Sciatic nerve (tissue), 2 donors: ENCODE data around the gene TLK2. TPM values are rescaled to one million over a fixed set of nuclear protein-coding genes. Genes with fewer than 3 reads are reported as not detected.
"Not testable (repeated sequence)": the region's sequence is repeated elsewhere in the genome, so short reads cannot be mapped to it uniquely, and the experiment has no call there.

ENCODE experiments used
- ATAC-seq: fragments of 200-7000 bp; cut with Tn5 transposase; one replicate; pipeline ENCODE4 v1.9.1; 2020; ENCODE audit warnings: mild to moderate bottlenecking, moderate library complexity
- DNase-seq: peaks from one replicate; pipeline ENCODE4 v3.0.0-alpha.2; 2020; ENCODE audit warnings: low spot score
- intact Hi-C: fragments of 100-400 bp; cut with DNase I; formaldehyde crosslinking; loops from one replicate; pipeline ENCODE4 v1.14.2; 2022
- total RNA-seq: library from RNA; stranded (reverse); fragmentation: NEBNext Ultra II Directional; extraction: Animal tissue kit (Norgen Biotek cat#: 25700); gene quantifications from one replicate; pipeline ENCODE4 v1.2.1, GENCODE V29; 2021
- donor health status: DM: no; HTN: no; CAD: no.
- donor health status: DM: no; HTN: no; CAD: no.

The TLK2 gene
- total RNA-seq, 1 donor from 2014 or later, result 74.1 TPM

DNA sequence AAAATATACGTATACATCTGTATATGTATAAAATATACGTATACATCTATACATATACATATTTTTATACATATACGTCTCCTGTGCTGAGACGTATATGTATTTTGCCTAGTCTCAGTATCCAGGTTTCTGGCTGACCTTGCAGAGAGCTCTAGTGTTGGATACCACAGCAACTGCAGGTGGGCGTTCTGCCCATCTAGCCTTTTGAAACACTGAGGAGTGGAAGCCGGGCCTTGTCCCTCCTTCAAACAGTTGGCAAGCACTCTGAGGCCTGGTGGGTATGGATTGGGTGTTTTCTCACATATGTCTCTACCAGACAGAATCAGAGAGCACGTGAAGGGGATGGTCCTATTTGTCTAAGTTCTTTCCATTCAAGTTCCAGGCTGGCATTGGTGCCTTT, 109.5 kb downstream of the TLK2 start:
- ATAC-seq (no peak), DNase-seq (no peak)
- intact Hi-C loops, result no loop called here

DNA sequence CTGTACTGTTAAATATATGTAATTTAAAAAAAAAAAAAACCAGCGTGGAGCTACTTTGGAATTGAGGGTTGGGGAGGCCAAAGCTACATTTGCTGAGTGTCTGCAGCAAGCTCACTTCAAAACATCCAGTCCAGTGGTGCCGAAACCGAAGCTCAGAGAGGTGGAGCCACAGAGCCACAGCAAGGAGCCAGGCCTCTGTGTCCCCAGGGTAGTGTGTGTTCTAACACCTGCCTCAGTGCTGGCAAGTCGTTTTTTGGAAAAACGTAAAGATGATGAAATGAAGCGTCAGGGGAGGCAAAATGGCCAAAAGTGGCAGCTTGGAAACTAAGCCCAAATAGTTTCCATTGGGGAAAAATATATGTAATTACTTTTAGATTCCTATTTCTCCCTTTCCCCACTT, 112.7 kb downstream of the TLK2 start:
- intact Hi-C loops, result no loop called here
- ATAC-seq (peak; percentile 70), DNase-seq (no peak)

DNA sequence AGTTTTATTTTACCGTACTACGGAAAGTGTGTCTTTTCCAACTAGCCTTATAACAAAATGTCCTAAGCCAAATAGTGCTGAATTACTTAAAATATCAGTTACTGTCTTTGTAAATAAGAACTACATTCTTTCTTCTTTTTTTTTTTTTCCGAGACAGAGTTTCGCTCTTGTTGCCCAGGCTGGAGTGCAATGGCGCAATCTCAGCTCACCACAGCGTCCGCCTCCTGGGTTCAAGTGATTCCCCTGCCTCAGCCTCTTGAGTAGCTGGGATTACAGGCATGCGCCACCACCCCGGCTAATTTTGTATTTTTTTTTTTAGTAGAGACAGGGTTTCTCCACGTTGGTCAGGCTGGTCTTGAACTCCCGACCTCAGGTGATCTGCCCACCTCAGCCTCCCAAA, 113.2 kb downstream of the TLK2 start:
- DNase-seq, intact Hi-C loops, ATAC-seq: not testable (repeated sequence)

DNA sequence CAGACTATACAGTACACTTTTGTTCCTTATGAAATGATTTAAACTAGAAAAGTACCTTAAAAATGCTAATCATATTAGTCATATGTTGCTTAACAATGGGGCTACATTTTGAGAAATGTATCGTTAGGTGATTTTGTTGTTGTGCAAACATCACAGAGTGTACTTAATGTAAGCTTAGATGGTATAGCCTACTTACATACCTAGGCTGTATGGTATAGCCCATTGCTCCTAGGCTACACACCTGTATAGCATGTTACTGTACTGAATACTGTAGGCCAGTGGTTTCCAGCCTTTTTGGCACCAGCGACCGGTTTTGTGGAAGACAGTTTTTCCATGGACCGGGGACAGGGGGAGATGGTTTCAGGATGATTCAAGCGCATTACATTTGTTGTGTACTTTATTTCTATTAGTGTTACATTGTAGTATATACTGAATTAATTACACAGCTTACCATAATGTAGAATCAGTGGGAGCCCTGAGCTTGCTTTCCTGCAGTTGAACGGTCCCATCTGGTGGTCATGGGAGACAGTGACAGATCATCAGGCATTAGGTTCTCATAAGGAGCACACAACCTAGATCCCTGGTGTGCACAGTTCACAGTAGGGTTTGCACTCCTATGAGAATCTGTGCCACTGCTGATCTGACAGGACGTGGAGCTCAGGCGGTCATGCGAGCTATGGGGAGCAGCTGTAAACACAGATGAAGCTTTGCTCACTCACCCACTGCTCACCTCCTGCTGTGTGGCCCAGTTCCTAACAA, 113.9 kb downstream of the TLK2 start:
- DNase-seq, result no peak
- intact Hi-C loops, result no loop called here

DNA sequence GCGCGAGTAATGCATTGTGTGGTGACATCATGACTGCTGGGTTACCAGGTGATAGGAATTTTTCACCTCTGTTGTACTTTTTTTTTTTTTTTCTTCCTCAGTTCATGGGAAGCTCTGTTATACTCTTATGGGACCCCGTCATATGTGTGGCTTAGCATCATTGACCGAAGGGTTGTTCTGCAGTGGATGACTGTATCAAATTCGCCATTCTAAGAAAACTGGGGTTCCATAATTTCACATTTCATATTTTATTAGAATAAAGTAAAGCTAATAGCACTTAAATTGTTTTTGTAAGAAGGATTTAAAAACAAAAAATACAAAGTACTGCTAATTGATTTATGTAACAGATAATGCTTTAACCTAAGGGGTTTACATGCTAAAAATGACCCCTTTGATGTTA, 116.9 kb downstream of the TLK2 start:
- intact Hi-C loops, result no loop called here
- no peak for ATAC-seq

More for the DNA sequence above, 113.9 kb downstream of the TLK2 start:
- ATAC-seq, result peak; percentile 15

DNA sequence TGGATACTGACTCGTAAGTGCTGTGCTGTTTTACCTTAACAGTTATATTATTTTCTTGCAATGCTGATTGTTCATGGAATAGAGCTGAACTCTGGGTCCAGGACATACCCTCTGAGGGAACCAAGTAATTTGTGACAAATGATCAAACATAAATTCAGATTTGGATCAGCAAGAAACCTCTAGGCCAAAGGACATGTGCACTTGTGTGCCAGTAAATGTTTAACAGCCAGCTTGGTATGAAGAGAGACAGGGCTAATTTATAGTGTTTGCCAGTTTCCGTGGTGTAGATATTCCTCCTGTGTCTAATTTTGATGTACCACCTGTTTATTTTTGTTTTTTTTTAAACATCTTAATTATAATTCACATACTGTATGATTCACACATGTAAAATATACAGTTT, 118.0 kb downstream of the TLK2 start:
- intact Hi-C loops, result no loop called here
- DNase-seq (no peak), ATAC-seq (no peak)

More for the DNA sequence above, 116.9 kb downstream of the TLK2 start:
- DNase-seq, result no peak

DNA sequence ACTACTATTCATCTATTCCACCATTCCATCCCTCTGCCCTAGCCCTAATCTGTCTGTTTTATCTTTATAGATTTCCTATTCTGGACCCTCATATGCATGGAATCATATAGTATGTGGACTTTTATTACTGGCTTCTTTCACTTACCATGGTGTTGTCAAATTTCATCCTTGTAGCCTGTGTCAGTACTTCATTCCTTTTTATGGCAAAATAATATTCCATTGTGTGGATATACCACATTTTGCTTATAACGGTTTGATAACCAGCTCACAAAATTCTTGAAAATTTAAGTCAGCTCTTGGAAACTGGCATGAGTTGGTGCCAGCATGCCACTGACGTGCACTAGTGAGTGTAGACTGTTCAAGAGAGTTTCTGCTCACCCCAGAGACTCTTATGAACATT, 118.5 kb downstream of the TLK2 start:
- ATAC-seq, result no peak
- DNase-seq, result no peak

DNA sequence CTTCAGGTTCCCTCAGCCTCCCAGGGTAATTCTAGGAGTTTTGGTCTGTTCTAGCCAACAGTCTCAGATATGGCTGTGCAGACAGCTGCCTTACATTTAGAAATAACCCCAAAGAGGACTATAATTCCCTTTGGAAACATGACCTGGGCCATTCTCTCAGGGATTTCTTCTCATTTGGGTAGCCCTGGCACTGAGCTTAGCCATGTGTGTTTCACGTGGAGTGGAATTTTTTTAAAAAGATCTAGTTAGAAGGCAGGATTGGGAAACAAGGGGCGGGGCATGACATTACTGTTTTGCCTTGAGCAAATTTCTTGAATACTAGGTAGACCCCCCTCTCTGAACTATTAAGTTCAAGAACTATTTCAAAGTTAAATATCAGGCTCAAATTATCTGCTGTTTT, 119.3 kb downstream of the TLK2 start:
- intact Hi-C loops, result no loop called here
- DNase-seq (no peak), ATAC-seq (peak; percentile 68)

More for the DNA sequence above, 118.5 kb downstream of the TLK2 start:
- intact Hi-C loops, result no loop called here

DNA sequence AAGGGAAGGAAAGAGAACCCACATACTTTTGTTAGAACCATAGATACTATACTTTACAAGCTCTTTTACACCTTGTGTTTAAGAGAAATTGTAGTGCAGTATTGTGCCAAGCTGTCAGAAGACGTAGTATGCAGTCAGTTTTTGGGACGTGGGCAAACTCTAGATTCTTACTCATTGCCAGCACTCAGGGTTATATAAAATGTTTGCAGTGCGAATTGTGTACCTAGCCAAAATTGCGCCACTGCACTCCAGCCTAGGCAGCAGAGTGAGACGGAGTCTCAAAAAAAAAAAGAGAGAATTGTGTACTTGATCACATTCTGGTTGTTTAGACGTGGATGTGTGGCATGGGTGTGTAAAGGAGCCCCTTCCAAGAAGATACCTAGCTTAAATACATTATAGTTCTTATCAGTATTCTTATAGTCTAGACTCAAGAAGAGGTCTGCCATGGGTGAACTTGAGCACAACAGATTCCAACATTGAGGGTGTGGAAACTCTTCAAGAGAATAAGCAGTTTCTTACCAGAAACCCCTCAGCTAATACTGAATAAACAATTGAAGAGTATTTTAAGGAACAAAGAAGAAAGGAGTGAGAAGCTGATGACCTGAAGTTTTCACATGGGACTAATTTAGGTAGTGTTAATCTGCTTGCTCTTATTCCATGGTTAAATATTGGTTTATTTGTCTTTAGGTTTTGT, 121.5 kb downstream of the TLK2 start:
- ATAC-seq (no peak), DNase-seq (no peak)
- intact Hi-C loops, result no loop called here

DNA sequence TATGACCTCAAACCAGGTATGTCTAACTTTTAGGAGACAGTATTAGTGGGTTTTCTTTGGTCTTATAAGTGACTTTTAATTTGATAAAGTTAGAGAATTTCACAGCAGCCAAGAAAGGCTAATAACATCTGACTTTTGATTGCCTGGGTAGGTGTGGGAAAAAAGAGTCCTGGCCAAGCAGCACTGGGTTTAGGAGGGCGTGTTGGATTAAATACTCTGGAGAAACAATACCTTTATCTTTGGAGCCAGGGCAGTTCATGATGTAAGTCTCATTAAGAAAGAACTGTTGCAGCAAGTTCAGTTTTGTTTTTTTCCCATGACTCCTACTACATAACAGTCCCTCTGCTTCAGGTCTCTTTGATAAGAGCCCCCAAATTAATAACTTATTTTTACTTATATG, 122.2 kb downstream of the TLK2 start:
- DNase-seq (no peak), ATAC-seq (peak; percentile 47)
- intact Hi-C loops, result no loop called here

DNA sequence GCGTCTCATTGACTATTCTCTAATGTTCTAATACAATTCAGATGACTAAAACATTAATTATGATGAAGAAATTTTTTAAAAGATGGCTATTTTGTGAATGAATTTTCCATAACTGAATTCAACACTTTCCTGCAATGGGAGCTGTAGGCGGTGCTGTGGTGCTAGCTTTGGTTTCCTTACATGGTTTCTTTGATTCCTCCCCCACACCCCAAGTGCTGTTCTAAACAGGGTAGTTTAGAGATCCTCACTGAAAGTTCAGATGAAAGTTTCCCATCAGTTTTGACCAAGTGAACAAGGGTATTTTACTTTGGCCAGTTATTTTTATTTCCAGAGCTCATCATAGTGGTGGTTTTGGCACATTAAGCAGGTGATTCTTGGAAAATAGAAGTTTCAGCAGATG, 122.8 kb downstream of the TLK2 start:
- ATAC-seq (peak; percentile 90), DNase-seq (no peak)
- intact Hi-C loops, result no loop called here

DNA sequence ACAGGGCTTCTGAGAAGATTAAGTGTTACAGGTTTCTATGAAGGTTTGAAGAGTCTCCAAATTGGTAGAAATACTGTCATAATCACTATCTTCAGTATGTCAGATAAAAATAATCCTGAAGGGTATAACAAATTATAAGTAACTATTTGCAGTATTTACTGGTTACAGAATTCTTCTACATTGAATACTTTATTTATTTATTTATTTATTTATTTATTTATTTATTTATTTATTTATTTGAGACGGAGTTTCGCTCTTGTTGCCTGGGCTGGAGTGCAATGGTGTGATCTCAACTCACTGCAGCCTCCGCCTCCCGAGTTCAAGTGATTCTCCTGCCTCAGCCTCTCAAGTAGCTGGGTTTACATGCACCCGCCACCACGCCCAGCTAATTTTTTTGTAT, 125.2 kb downstream of the TLK2 start:
- ATAC-seq, intact Hi-C loops, DNase-seq: not testable (repeated sequence)

DNA sequence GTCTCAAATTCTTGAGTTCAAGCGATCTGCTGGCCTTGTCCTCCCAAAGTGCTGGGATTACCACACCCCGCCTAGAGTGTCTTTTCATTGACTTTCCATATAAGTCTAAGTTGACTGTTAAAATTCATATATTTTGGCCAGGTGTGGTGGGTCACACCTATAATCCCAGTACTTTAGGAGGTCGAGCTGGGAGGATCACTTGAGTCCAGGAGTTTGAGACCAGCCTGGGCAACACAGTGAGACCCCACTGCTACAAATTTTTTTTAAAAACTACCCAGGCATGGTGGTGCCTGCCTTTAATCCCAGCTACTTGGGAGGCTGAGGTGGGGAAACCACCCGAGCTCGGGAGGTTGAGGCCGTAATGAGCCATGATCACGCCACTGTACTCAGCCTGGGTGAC, 127.0 kb downstream of the TLK2 start:
- no peak for DNase-seq
- no peak for ATAC-seq
- intact Hi-C loops, result no loop called here

DNA sequence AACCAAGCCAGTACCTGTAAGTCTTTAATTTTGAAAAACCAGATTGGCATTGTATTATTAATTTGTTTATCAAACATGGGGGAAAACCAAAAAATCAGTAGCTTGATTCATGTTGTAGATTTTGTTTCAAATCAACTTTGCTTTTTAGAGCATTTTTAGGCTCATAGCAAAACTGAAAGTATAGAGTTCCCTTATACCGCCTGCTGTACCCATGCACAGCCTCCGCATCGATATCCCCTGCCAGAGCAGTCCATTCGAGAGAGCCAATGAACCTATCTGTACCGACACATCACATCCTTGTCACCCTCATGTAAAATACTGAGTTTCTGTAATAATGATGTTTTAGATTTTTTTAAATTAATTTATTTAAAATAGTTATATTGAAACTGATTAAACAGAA, 132.7 kb downstream of the TLK2 start:
- no peak for ATAC-seq
- peak; percentile 26 for DNase-seq
- intact Hi-C loops, result loop anchor here (5.0 kb wide), 1 partner anchor 51 kb away; no protein-coding TSS in a partner anchor

DNA sequence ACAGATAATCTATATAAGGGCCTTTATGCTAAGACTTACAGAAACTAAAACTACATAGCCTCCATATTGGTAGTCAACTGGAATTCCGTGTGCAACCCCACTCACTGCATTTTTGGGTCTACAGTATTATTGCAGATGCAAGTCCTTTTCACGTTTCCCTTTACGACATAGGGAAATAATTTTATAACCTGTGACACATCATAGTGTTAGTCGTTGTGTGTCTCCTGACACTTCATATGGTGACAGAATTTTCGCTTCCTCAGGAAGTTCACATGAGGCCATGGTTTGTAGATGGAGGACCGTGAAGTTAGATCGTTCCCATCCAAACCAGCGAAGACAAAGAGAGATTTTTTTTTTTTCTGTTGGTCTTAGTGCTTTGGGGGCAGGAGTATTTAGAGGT, 133.1 kb downstream of the TLK2 start:
- intact Hi-C loops, result loop anchor here (5.0 kb wide), 1 partner anchor 51 kb away; no protein-coding TSS in a partner anchor
- no peak for ATAC-seq
- DNase-seq, result no peak

DNA sequence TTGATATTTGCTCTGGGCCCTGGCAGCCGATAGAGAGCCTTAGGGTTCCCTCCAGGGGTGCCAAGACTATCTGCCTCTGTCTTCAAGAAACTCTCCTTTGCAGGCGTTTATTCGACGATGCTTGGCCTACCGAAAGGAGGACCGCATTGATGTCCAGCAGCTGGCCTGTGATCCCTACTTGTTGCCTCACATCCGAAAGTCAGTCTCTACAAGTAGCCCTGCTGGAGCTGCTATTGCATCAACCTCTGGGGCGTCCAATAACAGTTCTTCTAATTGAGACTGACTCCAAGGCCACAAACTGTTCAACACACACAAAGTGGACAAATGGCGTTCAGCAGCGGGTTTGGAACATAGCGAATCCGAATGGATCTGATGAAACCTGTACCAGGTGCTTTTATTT, 133.7 kb downstream of the TLK2 start:
- DNase-seq, result peak; percentile 37
- intact Hi-C loops, result loop anchor here (5.0 kb wide), 1 partner anchor 50 kb away; no protein-coding TSS in a partner anchor

DNA sequence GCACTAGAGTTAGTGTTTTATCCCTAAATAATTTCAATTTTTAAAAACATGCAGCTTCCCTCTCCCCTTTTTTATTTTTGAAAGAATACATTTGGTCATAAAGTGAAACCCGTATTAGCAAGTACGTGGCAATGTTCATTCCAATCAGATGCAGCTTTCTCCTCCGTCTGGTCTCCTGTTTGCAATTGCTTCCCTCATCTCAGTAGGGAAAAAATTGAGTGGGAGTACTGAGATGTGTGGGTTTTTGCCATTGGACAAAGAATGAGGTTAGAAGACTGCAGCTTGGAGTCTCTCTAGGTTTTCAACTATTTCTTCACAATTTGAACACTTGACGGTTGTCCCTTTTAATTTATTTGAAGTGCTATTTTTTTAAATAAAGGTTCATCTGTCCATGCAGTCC, 134.5 kb downstream of the TLK2 start:
- intact Hi-C loops, result loop anchor here (5.0 kb wide), 1 partner anchor 49 kb away; no protein-coding TSS in a partner anchor
- ATAC-seq, DNase-seq: not testable (repeated sequence)

More for the DNA sequence above, 133.7 kb downstream of the TLK2 start:
- ATAC-seq, result peak; percentile 59

DNA sequence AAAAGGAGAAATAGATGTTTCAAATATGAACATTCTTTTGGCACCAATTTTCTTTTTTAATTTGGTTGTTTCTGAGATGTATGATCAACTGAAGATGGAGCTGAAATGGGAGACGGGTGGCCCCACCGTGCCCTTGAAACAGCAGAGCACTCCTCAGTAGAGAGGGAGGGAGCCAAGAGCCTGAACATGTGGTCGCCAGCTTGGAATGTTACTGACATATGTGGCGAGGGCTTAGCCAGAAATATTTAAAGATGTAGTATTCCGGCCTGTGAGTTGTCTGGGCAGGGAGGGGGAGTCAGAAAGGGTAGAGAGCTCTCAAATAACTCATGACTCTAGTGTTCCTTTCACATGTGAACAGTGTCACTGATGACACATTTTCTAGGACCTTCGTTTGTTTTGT, 135.5 kb downstream of the TLK2 start:
- ATAC-seq, result peak; percentile 16
- intact Hi-C loops, result loop anchor here (5.0 kb wide), 1 partner anchor 48 kb away; no protein-coding TSS in a partner anchor
- DNase-seq, result no peak

DNA sequence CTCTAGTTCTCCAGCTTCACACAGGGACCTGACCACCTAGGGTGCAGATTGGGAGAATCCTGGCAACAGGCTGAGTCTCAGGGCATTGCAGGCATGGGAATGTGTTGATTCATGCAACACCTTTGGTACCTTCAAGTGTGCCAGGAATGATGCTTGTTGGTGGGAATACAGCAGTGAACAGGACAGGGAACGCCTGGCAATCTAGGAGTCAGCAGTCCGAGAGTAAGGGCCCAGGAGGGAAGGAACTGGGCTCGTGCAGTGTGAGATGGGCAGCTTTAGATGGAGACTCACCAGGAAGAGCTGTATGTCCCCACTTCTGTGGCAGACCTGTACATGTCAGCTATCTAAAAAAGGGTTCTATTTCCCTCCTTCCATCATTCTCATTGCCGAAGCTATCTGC, 136.9 kb downstream of the TLK2 start:
- no peak for DNase-seq
- ATAC-seq, result no peak
- intact Hi-C loops, result no loop called here
